Measurements from ENCODE around the gene YWHAQ.

Gene YWHAQ

DNA sequence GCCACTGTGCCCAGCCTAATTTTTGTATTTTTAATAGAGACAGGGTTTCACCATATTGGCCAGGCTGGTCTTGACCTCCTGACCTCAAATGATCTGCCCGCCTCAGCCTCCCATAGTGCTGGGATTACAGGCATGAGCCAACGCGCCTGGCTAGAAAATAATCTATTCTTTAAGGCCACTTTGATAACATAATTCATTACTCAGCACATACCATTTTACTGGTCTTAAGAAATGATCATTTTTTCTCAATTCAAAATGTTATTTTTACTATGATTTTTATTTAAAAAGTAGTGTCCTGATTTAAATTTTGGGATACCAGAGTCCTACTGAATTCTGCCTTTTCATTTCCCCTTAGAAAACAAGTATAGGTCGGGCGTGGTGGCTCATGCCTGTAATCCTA is 48.2 kb downstream of the YWHAQ start:
- FAIRE-seq (no peak), DNase-seq (ENCODE audit: insufficient read length) (no peak)
- TF ChIP-seq POLR2AphosphoS5 (IDR thresholded peaks at IDR 0.05; ENCODE audit: low read depth, low read length) (no peak), TAF1 (IDR thresholded peaks at IDR 0.05; ENCODE audit: borderline replicate concordance, low read depth, low read length) (no peak), POLR2A (IDR thresholded peaks at IDR 0.05; ENCODE audit: low read depth, low read length) (no peak)

DNA sequence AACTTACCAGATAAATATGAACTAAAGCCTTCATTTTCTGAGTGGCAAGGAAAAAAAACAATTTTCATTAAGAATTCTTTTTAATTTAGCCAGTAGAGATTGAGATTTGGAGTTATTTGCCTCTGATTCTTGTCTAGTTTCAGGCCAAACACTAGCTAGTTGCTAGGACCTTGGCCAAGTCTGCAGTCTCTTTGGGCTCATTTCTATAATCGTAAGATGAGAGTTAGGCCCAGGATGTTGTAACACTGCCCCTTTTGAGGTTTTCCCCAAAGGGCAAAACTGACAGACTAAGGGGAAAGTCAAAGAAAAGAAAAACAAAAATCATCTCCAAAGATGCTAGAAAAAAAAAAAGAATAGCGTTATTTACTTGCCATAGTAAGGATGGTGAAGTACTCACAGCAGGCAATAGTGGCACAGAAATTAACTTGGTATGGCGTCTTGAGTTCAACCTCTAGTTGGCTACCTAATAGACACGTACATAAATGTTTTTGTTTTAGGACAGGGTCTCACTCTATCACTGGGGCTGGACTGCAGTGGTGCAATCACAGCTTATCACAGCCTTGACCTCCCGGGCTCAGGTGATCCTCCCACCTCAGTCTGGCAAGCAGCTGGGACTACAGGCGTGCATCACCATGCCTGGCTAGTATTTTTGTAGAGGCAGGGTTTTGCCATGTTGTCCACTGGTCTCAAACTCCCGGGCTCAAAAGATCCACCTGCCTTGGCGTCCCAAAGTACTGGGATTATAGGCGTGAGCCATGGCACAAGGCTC is 52.1 kb downstream of the YWHAQ start:
- no peak for DNase-seq (ENCODE audit: insufficient read length)
- no peak for FAIRE-seq
- no peak for TF ChIP-seq TAF1 (IDR thresholded peaks at IDR 0.05; ENCODE audit: borderline replicate concordance, low read depth, low read length)
- TF ChIP-seq POLR2A (IDR thresholded peaks at IDR 0.05; ENCODE audit: low read depth, low read length) = no peak
- no peak for TF ChIP-seq POLR2AphosphoS5 (IDR thresholded peaks at IDR 0.05; ENCODE audit: low read depth, low read length)

GRCh38 chr2:9574331-9574730 is 56.5 kb downstream of the YWHAQ start:
- FAIRE-seq = no peak
- TF ChIP-seq POLR2AphosphoS5 (IDR thresholded peaks at IDR 0.05; ENCODE audit: low read depth, low read length) (no peak), TAF1 (IDR thresholded peaks at IDR 0.05; ENCODE audit: borderline replicate concordance, low read depth, low read length) (no peak)

DNA sequence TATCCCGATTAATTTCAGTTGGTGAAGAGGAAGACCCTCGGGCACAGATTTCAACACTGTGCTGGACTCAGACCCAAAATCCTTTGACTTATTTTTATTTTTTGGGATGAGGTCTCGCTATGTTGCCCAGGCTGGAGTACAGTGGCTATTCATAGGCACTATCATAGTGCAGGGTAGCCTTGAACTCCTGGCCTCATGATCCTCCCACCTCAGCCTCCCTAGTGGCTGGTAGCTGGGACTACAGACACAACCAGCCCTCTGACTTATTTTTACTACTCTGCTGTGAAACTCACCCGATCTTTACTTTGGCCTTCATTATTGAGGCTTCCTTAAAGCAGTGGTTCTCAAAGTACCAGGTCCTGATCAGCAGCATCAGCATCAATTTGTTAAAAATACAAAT is 57.0 kb downstream of the YWHAQ start:
- FAIRE-seq (no peak), DNase-seq (ENCODE audit: insufficient read length) (no peak)
- TF ChIP-seq POLR2A (IDR thresholded peaks at IDR 0.05; ENCODE audit: low read depth, low read length) (no peak), POLR2AphosphoS5 (IDR thresholded peaks at IDR 0.05; ENCODE audit: low read depth, low read length) (no peak), TAF1 (IDR thresholded peaks at IDR 0.05; ENCODE audit: borderline replicate concordance, low read depth, low read length) (no peak)

More at GRCh38 chr2:9574331-9574730, 56.5 kb downstream of the YWHAQ start:
- no peak for DNase-seq (ENCODE audit: insufficient read length)

DNA sequence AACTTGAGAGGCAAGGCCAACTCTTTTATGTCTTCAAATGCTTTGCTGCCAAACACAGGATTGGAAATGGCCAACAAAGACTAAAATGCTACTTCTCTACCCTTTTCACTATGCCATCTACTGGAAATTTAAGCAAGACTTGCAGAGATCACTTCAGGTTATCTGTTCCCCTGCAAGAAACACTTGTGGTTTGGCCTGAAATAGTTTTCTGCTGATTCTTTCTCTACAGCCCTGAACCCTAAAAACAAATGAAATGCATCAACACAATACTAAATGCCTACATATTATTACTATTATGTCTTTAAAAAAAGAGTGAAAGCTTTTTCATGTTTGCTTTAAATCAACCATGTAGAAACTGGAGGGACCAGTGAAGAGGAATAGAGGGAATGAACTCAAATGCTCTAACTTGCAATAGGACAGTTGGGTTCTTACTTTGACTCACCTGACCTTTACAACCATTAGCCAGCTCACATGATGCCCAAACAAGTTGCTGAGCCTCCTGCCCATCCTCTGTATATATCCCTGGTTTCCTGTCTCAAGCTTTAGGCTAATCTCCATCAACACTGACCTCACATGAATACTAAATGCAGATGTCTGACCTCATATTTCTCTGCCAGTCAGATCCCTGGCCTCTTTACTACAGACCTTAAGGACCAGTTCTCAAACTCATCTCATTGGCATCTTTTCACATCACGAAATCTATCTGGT is 57.6 kb downstream of the YWHAQ start:
- no peak for TF ChIP-seq POLR2A (IDR thresholded peaks at IDR 0.05; ENCODE audit: low read depth, low read length)
- no peak for TF ChIP-seq TAF1 (IDR thresholded peaks at IDR 0.05; ENCODE audit: borderline replicate concordance, low read depth, low read length)
- no peak for TF ChIP-seq POLR2AphosphoS5 (IDR thresholded peaks at IDR 0.05; ENCODE audit: low read depth, low read length)
- FAIRE-seq (no peak), DNase-seq (ENCODE audit: insufficient read length) (no peak)

DNA sequence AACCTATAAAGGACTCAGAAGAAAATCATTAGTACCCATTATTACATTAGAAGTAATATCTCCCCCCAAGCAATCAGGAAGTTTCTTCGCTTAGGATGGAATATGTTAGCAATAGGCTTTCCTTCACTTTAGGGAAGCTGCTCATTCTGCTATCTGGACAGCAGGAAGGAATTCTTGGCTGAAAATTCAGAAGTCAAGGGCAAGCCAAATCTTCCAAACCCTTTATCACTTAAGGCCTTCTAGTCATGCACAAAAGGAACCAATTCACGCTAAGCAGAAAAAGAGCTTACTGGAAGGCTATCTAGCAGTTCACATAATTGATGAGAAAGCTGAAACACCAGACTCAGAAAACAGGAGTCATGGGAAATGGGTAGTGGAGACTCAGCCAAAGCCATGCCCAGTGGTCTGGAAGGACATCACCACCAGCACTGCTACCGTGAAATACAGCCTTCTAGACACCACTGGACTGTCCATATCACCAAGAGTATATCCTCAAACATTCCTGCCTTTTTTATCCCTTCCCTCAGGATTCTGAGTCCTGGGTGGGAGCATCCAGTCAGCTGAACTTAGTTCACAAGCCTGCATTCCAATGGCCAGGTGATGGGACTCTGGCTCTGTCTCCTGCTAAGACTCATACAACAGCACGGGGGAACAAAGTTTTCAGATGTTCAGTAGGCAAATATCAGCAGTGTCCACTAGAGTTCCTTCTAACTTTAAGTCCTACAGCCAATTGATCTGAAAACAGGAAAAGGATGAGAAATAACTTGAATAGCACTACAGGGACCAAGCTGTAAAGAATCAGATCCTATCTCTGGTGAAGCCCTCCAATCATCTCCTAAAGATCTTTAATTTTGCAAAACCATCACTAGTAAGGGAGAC is 60.4 kb downstream of the YWHAQ start:
- FAIRE-seq = no peak
- TF ChIP-seq TAF1 (IDR thresholded peaks at IDR 0.05; ENCODE audit: borderline replicate concordance, low read depth, low read length) (no peak), POLR2A (IDR thresholded peaks at IDR 0.05; ENCODE audit: low read depth, low read length) (no peak), POLR2AphosphoS5 (IDR thresholded peaks at IDR 0.05; ENCODE audit: low read depth, low read length) (no peak)
- DNase-seq (ENCODE audit: insufficient read length) = no peak

GRCh38 chr2:9565436-9566153 is 65.2 kb downstream of the YWHAQ start:
- FAIRE-seq = no peak
- TF ChIP-seq POLR2AphosphoS5 (IDR thresholded peaks at IDR 0.05; ENCODE audit: low read depth, low read length) (no peak), POLR2A (IDR thresholded peaks at IDR 0.05; ENCODE audit: low read depth, low read length) (no peak), TAF1 (IDR thresholded peaks at IDR 0.05; ENCODE audit: borderline replicate concordance, low read depth, low read length) (no peak)
- no peak for DNase-seq (ENCODE audit: insufficient read length)

GRCh38 chr2:9560628-9561027 is 70.2 kb downstream of the YWHAQ start:
- FAIRE-seq (no peak), DNase-seq (ENCODE audit: insufficient read length) (no peak)
- TF ChIP-seq POLR2A (IDR thresholded peaks at IDR 0.05; ENCODE audit: low read depth, low read length) (no peak), POLR2AphosphoS5 (IDR thresholded peaks at IDR 0.05; ENCODE audit: low read depth, low read length) (no peak), TAF1 (IDR thresholded peaks at IDR 0.05; ENCODE audit: borderline replicate concordance, low read depth, low read length) (no peak)

DNA sequence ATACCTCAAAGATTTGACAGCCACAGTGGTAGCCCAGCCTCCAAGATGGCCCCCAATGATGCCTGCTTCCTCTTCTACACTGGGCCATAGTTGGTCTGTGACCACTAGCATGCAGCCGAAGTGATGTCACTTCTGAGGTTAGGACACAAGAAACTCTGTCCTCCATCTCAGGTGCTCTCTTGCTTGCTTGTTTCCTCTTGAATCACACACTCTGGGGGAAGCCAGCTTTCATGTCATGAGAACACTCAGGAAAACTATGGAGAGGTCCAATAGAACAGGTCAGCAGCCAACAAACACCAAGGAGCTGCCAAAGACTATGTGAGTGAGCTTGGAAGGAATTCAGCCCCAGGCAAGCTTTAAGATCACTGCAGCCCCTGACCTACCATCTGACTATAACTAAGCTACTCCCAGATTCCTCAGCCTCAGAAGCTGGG is 71.8 kb downstream of the YWHAQ start:
- no peak for FAIRE-seq
- DNase-seq (ENCODE audit: insufficient read length) = no peak

DNA sequence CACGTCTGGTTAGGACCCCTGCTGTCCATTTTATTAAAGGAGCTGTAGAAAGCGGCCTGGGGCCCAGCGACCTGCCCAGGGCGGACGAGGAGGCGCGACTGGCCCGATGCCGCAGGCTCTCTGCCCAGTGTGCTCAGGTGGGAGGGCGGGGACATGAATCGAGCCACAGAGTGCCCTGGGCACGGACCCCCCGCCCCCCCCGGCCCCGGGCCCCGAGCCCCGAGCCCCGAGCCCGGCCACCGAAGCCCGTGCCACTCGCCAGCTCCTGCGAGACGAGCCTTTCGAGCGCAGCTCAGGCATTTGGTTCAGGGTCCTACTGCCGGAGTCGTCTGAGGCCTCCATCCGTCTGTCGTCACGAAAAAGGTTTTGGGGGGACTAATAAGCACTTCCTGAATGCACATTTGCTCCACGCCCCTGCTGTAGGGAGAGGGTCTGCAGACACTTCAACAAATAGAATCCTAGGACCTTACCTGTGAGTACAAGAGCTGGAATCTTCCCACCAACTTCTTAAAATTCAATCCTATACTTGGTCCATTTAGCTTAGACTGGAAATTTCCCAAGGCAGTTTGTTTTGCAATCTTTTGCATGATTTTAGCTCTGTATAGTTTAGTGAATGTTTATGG is 74.6 kb downstream of the YWHAQ start:
- DNase-seq (ENCODE audit: insufficient read length) (no peak), FAIRE-seq (peak; percentile 81)
- no peak for TF ChIP-seq POLR2AphosphoS5 (IDR thresholded peaks at IDR 0.05; ENCODE audit: low read depth, low read length)
- no peak for TF ChIP-seq POLR2A (IDR thresholded peaks at IDR 0.05; ENCODE audit: low read depth, low read length)
- no peak for TF ChIP-seq TAF1 (IDR thresholded peaks at IDR 0.05; ENCODE audit: borderline replicate concordance, low read depth, low read length)

More for the DNA sequence above, 71.8 kb downstream of the YWHAQ start:
- TF ChIP-seq POLR2A (IDR thresholded peaks at IDR 0.05; ENCODE audit: low read depth, low read length) (no peak), POLR2AphosphoS5 (IDR thresholded peaks at IDR 0.05; ENCODE audit: low read depth, low read length) (no peak), TAF1 (IDR thresholded peaks at IDR 0.05; ENCODE audit: borderline replicate concordance, low read depth, low read length) (no peak)

All from GM12892 (cell line).